GM12878 (cell line): ENCODE measurements around the gene KRT32. TPM values are rescaled to one million over a fixed set of nuclear protein-coding genes. Genes with fewer than 3 reads are reported as not detected.

Experiments
- ATAC-seq: fragments of 200-7000 bp; cut with Tn5 transposase; 3 replicates; pipeline ENCODE4 v1.9.1; 2020; ENCODE audit warnings: mild to moderate bottlenecking, moderate library complexity
- BruUV-seq: library from RNA; stranded (reverse); fragments of 400-500 nt; replicated peaks from 2 replicates; lab custom pipeline; 2021; lab: Mats Ljungman, UMichigan
- CTCF ChIA-PET: fragments of 300-600 bp; sonication (Branson Sonifier 250); formaldehyde crosslinking; extraction: SDS; loops from one replicate; lab custom pipeline; 2021; ENCODE audit warnings: inconsistent platforms; lab: Yijun Ruan, JAX
- POLR2A ChIA-PET: fragments of 350-600 bp; formaldehyde crosslinking; extraction: SDS; loops from one replicate; lab custom pipeline; 2021; ENCODE audit warnings: inconsistent platforms; lab: Charles Lee
- RAD21 ChIA-PET: fragments of 300-600 bp; sonication (Branson Sonifier 250); formaldehyde crosslinking; loops from one replicate; lab custom pipeline; 2023; ENCODE audit warnings: antibody characterized with exemption; ENCODE audit not compliant: unreplicated experiment; lab: Charles Lee
- SMC1A ChIA-PET: fragments of 300-600 bp; sonication (Branson Sonifier 250); formaldehyde crosslinking; loops from one replicate; lab custom pipeline; 2023; ENCODE audit not compliant: unreplicated experiment, uncharacterized antibody; lab: Charles Lee
- DNase-seq: peaks from one replicate; pipeline ENCODE4 v3.0.0-alpha.2; 2011; ENCODE audit warnings: low read depth, low spot score
- FAIRE-seq: peaks from 3 replicates; lab custom pipeline; 2011; peaks lifted over from hg19 to GRCh38; lab: Jason Lieb, UNC
- H2AFZ ChIP-seq: 2 replicates; pipeline ENCODE4 v1.6.0; 2011; ENCODE audit warnings: low read depth, low read length, control low read depth; ENCODE audit not compliant: control insufficient read depth
- H3K27ac ChIP-seq: 2 replicates; pipeline ENCODE4 v1.5.1; 2011; ENCODE audit warnings: control low read depth; ENCODE audit not compliant: control insufficient read depth, insufficient read depth
- H3K27me3 ChIP-seq, 2 experiments: replicated peaks in 1 of 2; 2 replicates each; pipeline versions ENCODE4 v1.6.0 to v1.6.1; 2011; ENCODE audit warnings: low read length in 1 of 2; ENCODE audit not compliant: control insufficient read depth in 2 of 2, insufficient read depth in 2 of 2
- H3K36me3 ChIP-seq, 2 experiments: 2 replicates each; pipeline ENCODE4 v1.5.1; 2011; ENCODE audit warnings: low read length in 1 of 2; ENCODE audit not compliant: control insufficient read depth in 2 of 2, insufficient read depth in 2 of 2
- H3K4me1 ChIP-seq: 2 replicates; pipeline ENCODE4 v1.6.1; 2011; ENCODE audit warnings: mild to moderate bottlenecking, low read length, moderate library complexity, mixed read lengths; ENCODE audit not compliant: control insufficient read depth, insufficient read depth
- H3K4me2 ChIP-seq: 2 replicates; pipeline ENCODE4 v1.6.0; 2011; ENCODE audit warnings: control low read depth; ENCODE audit not compliant: control insufficient read depth, insufficient read depth
- H3K4me3 ChIP-seq: fragments of 200-600 bp; sonication (generic); 2 replicates; pipeline ENCODE4 v1.5.1; 2016
- H3K79me2 ChIP-seq: 2 replicates; pipeline ENCODE4 v1.6.0; 2011; ENCODE audit warnings: low read length; ENCODE audit not compliant: control insufficient read depth, insufficient read depth
- H3K9ac ChIP-seq: 2 replicates; pipeline ENCODE4 v1.8.0; 2011; ENCODE audit warnings: low read length, control low read depth, mixed read lengths; ENCODE audit not compliant: control insufficient read depth, insufficient read depth
- H3K9me3 ChIP-seq: replicated peaks from 3 replicates; pipeline ENCODE4 v1.5.1; 2011; ENCODE audit warnings: mild to moderate bottlenecking, low read length; ENCODE audit not compliant: control insufficient read depth, insufficient read depth
- H4K20me1 ChIP-seq: 2 replicates; pipeline ENCODE4 v1.6.0; 2011; ENCODE audit not compliant: control insufficient read depth, insufficient read depth
- ATF3 ChIP-seq: IDR thresholded peaks from 2 replicates; pipeline ENCODE4 v1.6.1; 2011; ENCODE audit warnings: low read depth, mild to moderate bottlenecking, low read length, moderate library complexity, borderline replicate concordance; ENCODE audit errors: extremely low read depth
- BCL3 ChIP-seq: IDR thresholded peaks from 2 replicates; pipeline ENCODE4 v1.6.1; 2011; ENCODE audit warnings: borderline replicate concordance, low read depth, mild to moderate bottlenecking, moderate library complexity, low read length; ENCODE audit not compliant: insufficient read depth, poor library complexity, severe bottlenecking
- CBFB ChIP-seq: IDR thresholded peaks from 2 replicates; pipeline ENCODE4 v1.6.1; 2016; ENCODE audit warnings: antibody characterized with exemption, low read depth
- CUX1 ChIP-seq: IDR thresholded peaks from 2 replicates; pipeline ENCODE4 v1.6.1; 2012; ENCODE audit warnings: improper control_type of control experiment, low read depth, low read length; ENCODE audit not compliant: insufficient replicate concordance
- HCFC1 ChIP-seq: fragments of 150-350 bp; IDR thresholded peaks from 2 replicates; pipeline ENCODE4 v1.6.1; 2014; ENCODE audit warnings: low read length
- POU2F2 ChIP-seq: IDR thresholded peaks from 3 replicates; pipeline ENCODE4 v1.6.1; 2011; ENCODE audit warnings: low read depth, mild to moderate bottlenecking, low read length, borderline replicate concordance
- WGBS: methylation state at CpG from one replicate; pipeline ENCODE4 v1.1.6; 2016; ENCODE audit warnings: low lambda C conversion rate; ENCODE audit not compliant: insufficient replicate concordance, insufficient coverage; ENCODE audit errors: missing lambda C conversion rate; 5-methylcytosine and 5-hydroxymethylcytosine counted together
- in situ Hi-C: fragments of 300-500 bp; cut with MboI; formaldehyde crosslinking; loops from 9 replicates; pipeline ENCODE4 v1.14.3; 2018; ENCODE audit warnings: mixed read lengths
- intact Hi-C: fragments of 100-400 bp; cut with micrococcal nuclease; formaldehyde crosslinking; loops from one replicate; pipeline ENCODE4 v1.14.2; 2022; ENCODE audit not compliant: unreplicated experiment
- polyA plus RNA-seq, 11 experiments: library from polyadenylated mRNA; depleted of rRNA in 4 of 11; unstranded in 6 of 11; stranded (reverse) in 5 of 11; fragments of >200 nt; fragmentation: Nextera tagmentation in 4 of 11; fragmentation: Illumina TruSeq in 1 of 11; extraction: Ambion mirVana in 4 of 11; extraction: Trizol in 1 of 11; gene quantifications; 1 replicate in 1 of 11; 2 replicates in 10 of 11; pipeline versions ENCODE4 v1.2.1 to v1.2.3, GENCODE V29; 2011 to 2016; ENCODE audit warnings: inconsistent platforms in 2 of 11, missing spikeins in 2 of 11, low read depth in 1 of 11
- total RNA-seq, 4 experiments: library from RNA; depleted of rRNA in 3 of 4; stranded (reverse); fragments of >200 nt in 3 of 4; fragmentation: Illumina TruSeq in 1 of 4; extraction: Trizol in 1 of 4; gene quantifications; 2 replicates each; pipeline versions ENCODE4 v1.2.1 to v1.2.3, GENCODE V29; 2013 to 2021
- TF ChIP-seq, protein P1 (sequence below): fragments of 450-650 bp; IDR thresholded peaks from 2 replicates; pipeline ENCODE4 v1.6.1; 2018; ENCODE audit warnings: borderline replicate concordance, mild to moderate bottlenecking; ENCODE audit not compliant: partially characterized antibody

The KRT32 gene
- total and polyA plus RNA-seq, 10 of the 15 experiments (the other 5 are each of a cell fraction or from before 2014, with no cell fraction given) = not detected

DNA sequence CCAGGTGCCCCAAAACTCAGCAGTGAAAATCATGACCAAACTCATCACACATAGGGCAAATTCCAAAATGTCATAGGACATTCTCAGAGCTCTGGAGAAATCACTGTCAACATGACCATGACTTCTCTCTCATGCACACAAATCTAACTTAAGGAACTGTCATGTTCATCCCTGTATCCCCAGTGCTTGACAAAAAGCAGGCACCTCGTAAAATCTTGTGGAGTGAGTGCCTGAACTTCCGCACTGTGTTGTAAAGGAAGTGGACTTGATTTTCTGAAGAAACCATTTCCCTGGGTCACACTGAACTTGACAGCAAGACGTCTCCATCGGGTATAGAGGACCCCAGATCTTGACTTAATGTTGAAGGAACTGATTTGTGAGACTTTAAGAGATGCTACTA is 45.6 kb downstream of the KRT32 start:
- H3K9me3 ChIP-seq = no peaks in the 10 kb centered on the region
- TF ChIP-seq ATF3 (no peak), HCFC1 (no peak)
- TF ChIP-seq, all 136 proteins: peak for 0
- intact Hi-C loops (no loop called here), in situ Hi-C loops (no loop called here)
- BruUV-seq = no TSS peak
- WGBS = 17% methylated on average over 4 of the region's 4 CpGs
- ChIA-PET RAD21 (no interaction called here), CTCF (no interaction called here), SMC1A (no interaction called here), POLR2A (no interaction called here)
- ATAC-seq (no peak), FAIRE-seq (no peak), DNase-seq (no peak)
- Histone ChIP-seq H3K27ac (no peak overlapping the region), H3K79me2 (no peaks in the 10 kb centered on the region), H3K4me3 (no peak overlapping the region), H3K27me3 (no peaks in the 10 kb centered on the region; a peak in 1 of 4 replicates), H3K4me2 (no peak overlapping the region), H3K9ac (no peak overlapping the region), H3K36me3 (no peaks in the 10 kb centered on the region), H4K20me1 (no peaks in the 10 kb centered on the region), H2AFZ (no peak overlapping the region), H3K4me1 (no peaks in the 10 kb centered on the region)

GRCh38 chr17:41421116-41421515 is 46.1 kb downstream of the KRT32 start:
- Histone ChIP-seq H3K27ac (no peak overlapping the region), H3K27me3 (no peaks in the 10 kb centered on the region; a peak in 1 of 4 replicates), H4K20me1 (no peaks in the 10 kb centered on the region), H3K79me2 (no peaks in the 10 kb centered on the region), H3K9me3 (no peaks in the 10 kb centered on the region), H3K4me2 (no peak overlapping the region), H3K4me1 (no peaks in the 10 kb centered on the region), H3K4me3 (no peak overlapping the region), H3K9ac (no peak overlapping the region), H3K36me3 (no peaks in the 10 kb centered on the region), H2AFZ (no peak overlapping the region)
- POLR2A ChIA-PET = no interaction called here
- RAD21 ChIA-PET = no interaction called here
- ATAC-seq = no peak
- CTCF ChIA-PET = no interaction called here
- no TSS peak for BruUV-seq
- intact Hi-C loops = no loop called here
- 12% methylated on average over 9 of the region's 9 CpGs for WGBS
- SMC1A ChIA-PET = no interaction called here
- FAIRE-seq = no peak
- in situ Hi-C loops = no loop called here
- no peak for DNase-seq
- TF ChIP-seq POU2F2 (no peak), BCL3 (no peak), CUX1 (no peak), CBFB (no peak)
- TF ChIP-seq, protein P1, sequence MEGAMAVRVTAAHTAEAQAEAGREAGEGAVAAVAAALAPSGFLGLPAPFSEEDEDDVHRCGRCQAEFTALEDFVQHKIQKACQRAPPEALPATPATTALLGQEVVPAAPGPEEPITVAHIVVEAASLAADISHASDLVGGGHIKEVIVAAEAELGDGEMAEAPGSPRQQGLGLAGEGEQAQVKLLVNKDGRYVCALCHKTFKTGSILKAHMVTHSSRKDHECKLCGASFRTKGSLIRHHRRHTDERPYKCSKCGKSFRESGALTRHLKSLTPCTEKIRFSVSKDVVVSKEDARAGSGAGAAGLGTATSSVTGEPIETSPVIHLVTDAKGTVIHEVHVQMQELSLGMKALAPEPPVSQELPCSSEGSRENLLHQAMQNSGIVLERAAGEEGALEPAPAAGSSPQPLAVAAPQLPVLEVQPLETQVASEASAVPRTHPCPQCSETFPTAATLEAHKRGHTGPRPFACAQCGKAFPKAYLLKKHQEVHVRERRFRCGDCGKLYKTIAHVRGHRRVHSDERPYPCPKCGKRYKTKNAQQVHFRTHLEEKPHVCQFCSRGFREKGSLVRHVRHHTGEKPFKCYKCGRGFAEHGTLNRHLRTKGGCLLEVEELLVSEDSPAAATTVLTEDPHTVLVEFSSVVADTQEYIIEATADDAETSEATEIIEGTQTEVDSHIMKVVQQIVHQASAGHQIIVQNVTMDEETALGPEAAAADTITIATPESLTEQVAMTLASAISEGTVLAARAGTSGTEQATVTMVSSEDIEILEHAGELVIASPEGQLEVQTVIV = no peak
